GM21619 (cell line): ENCODE data around the gene FXYD5.
"Not testable (repeated sequence)": the region's sequence is repeated elsewhere in the genome, so short reads cannot be mapped to it uniquely, and the experiment has no call there.

Experiments used
- ATAC-seq: cut with Tn5 transposase; IDR thresholded peaks from one replicate; pipeline ENCODE4 v1.9.1; 2021; ENCODE audit not compliant: unreplicated experiment

The FXYD5 gene

DNA sequence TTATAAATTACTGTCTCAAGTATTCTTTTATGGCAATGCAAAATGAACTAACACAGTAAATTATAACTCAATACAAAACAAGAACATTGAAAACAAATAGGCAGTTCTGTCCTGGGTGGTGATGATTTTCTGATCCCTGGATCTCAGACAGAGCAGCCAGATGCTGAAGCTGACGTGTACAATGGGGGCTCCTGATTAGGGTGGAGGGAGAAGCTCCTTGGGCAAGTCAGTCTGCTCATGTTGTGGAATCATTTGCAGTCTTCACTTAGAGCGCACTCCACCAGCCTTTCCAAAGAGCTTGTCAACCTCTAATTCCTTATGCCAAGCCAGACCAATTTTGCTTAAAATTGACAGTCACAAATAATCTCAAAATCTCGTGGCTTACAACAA is 21.6 kb downstream of the FXYD5 start:
- no peak for ATAC-seq

DNA sequence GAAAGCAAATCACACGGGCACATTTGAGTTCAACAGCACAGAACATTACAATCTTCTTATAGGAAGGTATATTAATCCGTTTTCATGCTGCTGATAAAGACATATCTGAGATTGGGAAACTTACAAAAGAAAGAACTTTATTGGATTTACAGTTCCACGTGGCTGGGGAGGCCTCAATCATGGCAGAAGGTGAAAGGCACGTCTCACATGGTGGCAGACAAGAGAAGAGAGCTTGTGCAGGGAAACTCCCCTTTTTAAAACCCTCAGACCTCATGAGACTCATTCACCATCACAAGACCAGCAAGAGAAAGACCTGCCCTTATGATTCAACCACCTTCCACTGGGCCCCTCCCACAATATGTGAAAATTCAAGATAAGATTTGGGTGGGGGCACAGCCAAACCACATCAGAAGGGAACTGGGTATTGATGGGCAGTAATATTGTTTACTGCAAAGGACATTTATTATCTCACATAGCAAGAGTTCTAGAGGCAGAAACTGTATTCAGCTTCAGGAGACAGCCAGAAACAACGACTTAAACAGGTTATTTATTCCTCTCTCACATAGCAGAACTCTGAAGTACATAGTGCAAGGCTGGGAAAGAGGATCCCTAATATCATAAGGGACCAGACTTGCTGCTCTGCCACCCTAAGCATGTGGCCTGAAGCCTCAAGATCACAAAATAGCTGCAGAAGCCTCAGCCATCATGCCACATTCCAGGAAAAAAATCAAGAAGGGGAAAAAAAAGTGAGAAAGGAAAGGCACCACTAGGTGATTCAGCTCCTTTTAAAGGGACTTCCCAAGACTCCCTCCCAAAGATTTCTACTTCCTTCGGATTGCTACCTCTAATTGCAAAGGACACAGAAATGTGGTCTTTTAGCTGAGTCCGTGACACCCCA is 23.1 kb downstream of the FXYD5 start:
- no peak for ATAC-seq

DNA sequence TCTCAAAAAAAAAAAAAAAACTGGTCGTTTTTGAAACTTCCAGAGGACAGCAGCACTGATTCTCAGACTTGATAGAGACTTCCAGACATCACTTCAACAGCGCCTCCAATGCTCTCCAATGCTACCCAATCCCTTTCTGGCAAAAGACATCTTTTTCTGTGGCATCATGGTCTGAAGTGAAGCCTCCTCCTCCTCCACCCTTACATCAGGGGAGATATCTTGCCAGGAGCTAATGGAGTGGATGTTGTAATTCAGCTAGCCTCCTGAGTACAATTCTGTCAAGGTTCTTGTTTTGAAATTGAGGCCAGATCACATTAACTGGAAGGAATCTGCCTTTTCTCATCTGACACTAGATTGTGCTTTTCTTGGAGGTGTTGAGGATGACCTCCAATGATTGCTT is 24.2 kb downstream of the FXYD5 start:
- ATAC-seq: no peak

DNA sequence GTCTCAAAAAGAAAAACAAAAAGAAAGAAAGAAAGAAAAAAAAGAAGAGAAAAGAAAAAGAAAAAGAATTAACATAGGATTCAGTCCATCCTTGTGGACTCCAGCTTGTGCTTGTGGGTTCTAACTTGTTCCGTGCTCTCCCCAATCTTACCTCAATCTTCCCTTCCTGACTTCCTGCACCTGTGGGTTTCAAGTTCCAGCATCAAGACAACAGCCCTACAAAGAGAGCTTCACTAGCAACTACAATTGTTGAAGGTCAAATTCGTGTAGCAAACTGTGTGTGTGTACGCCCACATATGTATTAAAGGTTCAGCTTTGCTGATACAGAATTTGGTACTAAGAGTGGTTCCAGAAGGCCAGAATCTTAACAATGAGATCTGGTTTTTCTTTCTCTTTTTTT is 25.3 kb downstream of the FXYD5 start:
- no peak for ATAC-seq

DNA sequence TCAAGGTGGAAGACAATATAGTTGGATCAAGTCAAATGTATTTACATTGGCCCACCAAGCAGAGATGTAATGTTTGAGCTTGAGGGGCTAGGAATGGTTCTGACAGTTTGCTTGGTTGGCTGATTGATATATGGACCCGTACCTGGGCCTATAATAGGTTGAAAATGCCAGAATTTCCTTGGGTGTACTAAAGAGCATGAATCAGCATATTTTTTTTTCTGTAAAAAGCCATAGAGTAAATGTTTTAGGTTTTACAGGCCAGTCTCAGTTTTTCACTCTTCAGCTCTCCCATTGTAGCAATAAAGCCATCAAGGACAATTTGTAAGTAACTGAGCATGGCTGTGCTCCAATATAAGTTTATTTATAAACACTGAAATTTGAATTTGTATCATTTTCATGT is 26.9 kb downstream of the FXYD5 start:
- no peak for ATAC-seq

DNA sequence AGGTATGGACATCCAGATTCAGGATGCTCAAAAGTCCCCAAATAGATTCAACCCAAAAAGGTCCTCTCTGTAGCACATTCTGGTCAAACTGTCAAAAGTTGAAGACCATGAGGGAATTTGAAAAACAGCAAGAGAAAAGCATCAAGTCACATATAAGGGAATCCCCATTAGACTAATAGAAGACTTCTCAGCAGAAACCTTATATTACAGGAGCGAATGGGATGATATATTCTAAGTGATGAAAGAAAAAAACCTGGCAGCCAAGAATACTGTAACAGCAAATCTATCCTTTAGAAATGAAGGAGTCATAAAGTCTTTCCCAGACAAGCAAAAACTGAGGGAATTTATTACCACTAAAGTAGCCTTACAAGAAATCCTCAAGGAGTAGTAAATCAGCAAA is 29.7 kb downstream of the FXYD5 start:
- ATAC-seq: no peak

DNA sequence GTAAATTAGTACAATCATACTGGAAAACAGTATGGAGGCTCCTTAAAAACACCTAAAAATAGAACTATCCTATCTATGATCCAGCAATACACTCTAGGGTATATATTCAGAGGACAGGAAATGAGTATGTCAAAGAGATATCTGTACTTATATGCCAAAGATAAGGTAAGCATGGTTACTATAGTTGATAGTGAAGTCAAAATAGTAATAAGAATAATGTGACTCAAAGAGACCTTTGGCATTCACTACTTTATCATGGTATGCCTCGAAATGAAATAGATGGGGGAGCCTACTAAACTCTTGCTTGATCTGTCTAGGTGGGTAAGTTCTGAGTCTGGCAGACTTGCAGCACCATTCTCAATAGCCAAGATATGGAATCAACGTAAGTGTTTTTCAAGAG is 30.3 kb downstream of the FXYD5 start:
- no peak for ATAC-seq

DNA sequence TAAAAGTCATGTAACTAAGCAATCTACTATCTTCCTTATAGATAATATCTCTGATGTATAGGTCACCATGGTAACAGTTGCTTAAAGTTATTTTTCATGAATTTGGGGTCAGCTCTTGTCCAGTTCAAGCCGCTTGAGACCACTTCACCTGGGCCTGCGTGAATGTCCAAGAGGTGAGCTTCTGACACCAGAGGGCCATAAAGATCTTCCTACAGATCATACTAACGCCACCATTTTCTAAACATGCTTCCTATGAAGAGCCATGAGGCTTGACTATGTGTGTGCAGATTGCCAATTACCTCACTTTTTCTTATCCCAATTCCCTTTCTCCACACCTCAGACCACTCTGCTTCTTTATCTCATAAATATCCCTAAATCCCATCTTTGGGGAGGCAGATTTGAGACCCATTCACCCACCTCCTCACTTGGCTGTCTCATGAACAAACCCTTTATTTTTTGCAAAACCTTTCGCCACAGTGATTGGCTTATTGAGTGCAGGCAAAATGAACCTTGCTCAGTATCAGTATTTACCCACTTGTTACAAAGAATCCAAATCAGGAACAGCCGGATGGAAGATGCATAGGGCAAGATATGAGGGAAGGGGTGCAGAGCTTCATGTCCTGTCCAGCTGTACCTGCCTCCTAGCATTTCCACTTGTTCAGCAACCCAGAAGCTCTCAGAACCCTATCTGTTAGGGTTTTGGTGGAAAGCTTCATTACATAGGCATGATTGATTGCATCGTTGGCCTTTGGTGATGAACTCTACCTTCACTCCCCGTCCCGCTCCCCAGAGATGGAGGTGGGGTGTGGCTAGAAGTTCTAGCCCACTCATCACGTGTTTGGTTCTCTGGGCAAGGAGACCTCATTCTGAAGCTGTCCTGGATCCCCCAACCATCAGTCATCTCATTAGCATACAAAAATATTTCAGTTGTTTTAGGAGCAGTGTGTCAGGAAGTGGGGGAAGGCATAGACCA is 39.8 kb downstream of the FXYD5 start:
- no peak for ATAC-seq

DNA sequence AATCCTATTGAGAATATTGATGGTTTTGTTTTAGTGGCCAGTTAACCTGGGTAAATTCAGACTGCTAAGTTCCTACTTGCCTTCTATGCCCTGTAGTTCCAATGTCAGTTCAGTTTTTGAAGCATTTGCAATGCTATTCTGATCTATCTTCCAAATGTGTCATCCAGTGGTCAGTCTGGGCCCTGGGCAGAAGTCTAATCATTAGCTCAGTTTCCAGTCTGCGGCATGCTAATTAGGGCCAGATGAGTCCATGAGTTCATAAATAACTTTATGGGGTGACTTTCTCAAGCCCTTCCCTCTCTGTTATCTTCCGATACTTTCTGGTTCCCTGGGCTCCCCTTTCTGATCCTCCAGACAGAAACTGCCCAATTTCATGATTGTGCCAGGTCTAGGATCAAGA is 41.3 kb downstream of the FXYD5 start:
- no peak for ATAC-seq

DNA sequence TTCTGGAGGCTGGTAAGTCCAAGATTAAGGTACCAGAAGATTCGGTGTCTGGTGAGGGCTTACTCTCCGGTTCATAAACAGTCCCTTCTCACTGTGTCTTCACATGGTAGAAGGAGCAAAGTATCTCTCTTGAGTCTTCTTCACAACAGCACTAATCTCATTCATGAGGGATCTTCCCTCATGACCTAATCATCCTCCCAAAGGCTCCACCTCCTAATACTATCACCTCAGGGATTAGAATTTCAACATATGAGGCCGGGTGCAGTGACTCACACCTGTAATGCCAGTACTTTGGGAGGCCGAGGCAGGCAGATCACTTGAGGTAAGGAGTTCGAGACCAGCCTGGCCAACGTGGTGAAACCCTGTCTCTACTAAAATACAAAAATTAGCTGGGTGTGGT is 42.3 kb downstream of the FXYD5 start:
- not testable (repeated sequence) for ATAC-seq

DNA sequence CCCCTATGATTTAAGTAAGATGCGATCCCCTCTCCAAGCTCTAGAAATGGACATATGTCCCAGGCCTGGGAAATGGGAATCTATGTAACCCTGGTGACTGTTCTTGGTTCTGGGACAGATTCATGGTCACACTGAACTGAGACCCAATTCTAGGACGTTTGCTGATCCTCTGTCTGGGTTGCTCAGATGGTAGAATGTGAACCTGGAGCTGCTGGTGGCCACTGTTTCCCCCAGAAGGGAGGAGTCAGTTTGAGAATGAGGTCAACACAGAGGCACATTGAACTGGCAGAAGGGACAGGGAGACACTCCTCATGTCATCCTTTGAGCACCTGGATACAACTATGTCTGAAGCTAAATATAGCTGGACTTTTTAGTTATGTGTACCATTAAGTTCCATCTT is 44.9 kb downstream of the FXYD5 start:
- no peak for ATAC-seq

DNA sequence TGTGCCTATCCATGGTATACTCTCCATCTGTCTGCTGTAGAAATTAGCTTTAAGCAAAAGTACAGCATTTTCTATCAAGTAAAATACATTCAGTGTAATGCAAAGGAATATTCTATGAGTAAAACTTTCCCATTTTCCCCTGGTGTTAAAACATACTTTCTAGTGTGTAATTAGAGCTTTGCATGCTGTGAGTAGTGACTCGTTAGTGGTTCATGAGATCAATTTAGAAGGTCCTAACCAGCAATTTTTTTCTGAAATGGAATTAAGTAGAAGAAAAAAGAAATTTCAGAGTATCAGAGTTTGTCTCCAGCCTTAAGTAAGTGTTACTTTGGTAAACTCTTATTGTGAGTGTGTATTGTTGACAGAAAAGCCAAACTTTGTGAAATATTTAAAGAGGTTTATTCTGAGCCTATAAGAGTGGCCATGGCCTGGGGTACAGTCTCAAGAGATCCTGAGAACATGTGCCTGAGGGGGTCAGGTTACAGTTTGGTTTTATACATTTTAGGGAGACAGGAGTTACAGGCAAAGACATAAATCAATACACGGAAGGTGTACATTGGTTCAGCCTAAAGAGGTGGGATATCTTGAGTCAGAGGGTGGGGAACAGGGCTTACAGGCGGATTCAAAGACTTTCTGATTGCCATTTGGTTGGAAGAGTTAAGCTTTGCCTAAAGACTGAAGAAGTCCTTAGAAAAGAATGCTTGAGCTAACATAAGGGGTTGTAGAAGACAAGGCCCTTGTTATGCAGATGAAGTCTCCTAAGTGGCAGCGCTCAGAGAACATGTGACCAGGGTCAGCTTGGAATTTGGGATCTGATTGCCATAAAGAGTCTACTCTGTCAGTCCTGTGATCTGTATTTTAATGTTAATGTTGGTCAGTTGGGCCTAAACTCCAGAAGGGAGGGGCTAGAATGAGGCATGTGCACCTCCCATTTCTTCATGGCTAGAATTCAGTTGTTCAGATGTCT is 48.5 kb downstream of the FXYD5 start:
- no peak for ATAC-seq

DNA sequence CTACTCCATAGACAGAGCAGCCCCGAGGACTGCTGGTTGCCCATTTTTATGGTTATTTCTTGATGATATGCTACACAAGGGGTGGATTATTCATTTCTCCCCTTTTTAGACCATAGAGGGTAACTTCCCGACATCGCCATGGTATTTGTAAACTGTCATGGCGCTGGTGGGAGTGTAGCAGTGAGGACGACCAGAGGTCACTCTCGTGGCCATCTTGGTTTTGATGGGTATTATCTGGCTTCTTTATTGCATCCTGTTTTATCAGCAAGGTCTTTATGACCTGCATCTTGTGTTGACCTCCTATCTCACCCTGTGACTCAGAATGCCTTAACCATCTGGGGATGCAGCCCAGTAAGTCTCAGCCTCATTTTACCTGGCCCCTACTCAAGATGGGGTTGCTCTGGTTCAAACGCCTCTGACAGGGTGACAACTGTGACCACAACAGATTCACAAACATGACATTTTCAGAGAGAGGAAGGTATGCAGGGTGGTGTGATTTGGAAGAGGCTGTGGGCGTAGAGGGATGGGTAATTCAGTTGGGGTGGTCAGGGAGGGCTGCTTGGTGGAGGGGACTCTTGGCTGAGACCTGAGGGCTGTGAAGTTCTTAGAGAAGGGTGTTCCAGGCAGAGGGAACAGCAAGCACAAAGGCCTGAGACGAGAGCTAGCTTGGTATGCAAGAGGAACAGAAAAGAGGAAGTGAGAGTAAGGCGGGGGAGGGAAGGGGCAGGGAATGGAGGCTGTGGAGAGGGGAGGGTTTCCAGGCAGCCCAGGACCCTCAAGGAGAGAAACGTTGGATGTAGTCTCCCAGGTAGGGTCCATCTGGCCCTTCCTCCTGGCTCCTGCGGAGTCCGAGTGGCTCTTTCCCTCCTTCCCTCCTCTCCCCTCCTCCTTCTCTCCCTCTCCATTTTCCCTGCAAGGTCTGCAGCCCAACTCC is 50.5 kb downstream of the FXYD5 start:
- no peak for ATAC-seq

DNA sequence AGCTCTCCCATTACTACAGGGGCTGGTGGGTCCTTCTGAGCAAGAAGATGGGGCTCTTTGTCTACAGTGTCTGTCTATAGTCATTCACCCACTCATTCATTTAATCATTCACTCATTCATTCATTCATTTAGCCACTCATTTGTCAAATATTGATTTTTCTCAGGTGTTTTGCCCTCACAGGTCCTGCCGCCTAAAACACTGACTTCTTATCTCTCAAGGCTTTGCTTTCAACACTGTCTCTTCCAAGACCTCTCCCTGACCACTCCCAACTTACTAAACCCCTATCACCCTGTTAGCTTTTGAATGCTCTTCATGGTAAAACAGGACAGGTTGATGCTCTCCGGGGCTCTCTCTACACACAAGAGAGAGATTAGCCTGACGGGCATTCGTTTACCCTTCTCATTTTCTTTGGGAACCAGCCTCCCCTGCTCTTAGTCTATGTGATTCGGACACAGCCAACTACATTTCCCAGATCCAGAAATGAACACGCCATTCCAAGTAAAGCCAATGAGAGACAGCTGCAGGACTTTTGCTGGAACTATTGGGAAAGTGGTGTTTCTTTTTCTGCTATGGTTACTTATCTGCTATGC is 51.3 kb downstream of the FXYD5 start:
- no peak for ATAC-seq

DNA sequence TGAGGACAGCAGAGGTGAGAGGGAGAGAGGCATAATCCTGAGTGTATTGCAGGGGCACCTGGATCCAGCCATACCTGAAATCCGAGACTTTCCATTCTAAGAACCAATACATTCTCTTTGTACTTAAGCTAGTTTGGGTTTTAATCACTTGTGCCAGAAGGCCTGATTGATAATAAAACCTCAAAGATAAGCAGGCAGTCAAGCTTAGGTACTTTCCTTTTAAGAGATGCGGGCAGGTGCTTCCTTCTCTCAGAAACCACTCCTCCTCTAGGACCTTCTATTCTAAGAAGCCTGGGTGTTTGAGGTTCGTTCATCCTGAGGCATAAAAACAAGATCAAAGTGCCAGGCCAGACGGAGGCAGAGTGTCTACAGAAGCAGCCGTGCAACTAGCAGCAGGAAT is 51.8 kb downstream of the FXYD5 start:
- no peak for ATAC-seq

DNA sequence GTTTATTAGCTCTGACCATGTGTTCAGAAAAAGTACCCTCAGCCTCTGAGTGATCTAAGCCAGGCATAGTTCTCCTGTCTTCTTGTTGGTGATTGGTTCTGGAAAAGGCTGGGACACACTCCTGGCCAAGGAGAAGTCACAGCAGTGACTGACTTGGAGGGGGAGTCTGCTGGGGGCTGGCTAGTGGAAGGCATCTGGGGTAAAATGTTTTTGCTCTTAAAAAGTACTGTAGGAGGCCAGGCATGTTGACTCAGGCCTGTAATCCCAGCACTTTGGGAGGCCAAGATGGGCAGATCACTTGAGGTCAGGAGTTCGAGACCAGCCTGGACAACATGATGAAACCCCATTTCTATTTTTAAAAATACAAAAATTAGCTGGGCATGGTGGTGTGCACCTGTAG is 52.3 kb downstream of the FXYD5 start:
- ATAC-seq: no peak

DNA sequence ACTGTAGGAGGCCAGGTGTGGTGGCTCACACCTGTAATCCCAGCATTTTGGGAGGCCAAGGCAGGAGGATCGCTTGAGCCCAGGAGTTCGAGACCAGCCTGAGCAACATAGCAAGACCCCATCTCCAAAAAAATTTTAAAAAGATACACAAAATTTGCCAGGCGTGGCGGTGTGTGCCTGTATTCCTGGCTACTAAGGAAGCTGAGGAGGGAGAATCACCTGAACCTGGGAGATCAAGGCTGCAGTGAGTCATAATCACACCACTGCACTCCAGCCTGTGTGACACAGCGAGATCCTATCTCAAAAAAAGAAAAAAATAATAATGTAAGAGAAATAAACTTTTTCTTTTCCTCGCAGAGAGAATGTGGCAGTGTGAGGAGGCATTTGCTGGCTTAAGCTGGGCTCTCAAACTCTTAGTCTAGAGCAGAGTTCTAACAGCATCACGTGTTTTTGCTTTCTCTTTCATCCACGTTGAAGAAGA is 52.9 kb downstream of the FXYD5 start:
- ATAC-seq: no peak

DNA sequence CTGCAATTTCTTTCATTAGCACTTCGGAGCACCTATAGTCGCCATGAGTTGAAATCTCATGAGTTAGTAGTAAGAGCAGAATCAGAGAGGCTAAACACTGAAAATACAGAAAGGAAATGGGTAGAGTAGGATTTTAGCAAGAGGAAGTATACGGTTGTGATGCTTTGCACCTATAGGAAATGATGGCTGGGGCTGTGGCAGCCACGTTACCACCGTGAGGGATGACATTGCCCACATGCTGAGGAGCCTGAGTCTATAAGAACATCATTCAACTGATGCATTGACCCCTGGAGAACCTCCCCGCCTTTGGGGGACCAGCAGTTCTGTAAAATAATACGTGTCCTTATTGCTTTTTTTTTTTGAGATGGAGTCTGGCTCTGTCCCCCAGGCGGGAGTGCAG is 53.6 kb downstream of the FXYD5 start:
- no peak for ATAC-seq

DNA sequence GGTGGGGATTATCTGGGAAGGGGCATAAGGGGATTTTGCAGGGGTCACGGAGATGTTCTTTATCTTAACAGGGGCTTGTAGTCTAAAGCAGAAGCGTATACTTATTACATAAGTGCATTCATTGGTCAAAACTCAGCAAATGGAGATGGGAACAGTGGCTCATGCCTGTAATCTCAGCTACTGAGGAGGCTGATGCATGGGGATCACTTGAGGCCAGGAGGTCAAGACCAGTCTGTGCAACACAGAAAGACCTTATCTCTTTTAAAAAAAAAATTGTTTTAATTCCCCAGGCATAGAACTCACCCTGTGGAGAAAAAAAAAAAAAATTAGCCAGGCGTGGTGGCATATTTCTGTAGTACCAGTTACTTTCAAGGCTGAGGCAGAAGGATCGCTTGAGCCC is 55.1 kb downstream of the FXYD5 start:
- no peak for ATAC-seq
